GM21529 (cell line): ENCODE results near the gene SORBS1.

ENCODE experiments used
- ATAC-seq: cut with Tn5 transposase; IDR thresholded peaks from one replicate; pipeline ENCODE4 v1.9.1; 2021; ENCODE audit not compliant: unreplicated experiment

Gene SORBS1

DNA sequence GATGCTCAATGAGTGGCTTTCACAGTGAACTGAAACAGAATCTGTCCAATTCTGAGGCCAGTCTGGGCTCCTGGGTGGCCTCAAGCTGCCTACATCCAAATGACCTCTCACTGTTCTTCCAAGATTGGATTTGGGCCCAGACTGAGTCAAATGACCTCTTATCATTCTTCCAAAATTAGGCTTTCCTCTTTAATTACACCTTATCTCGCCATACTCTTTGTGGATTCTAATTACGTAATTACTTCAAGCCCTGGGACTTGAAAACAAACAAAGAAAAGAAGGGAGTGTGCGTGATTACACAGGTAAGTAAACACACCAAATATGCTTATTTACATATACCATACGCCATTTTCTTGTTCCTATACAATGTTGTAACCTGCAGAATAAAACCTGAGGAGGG is 18.8 kb downstream of the SORBS1 start:
- ATAC-seq: no peak

GRCh38 chr10:95540514-95541052 is 20.6 kb downstream of the SORBS1 start:
- ATAC-seq: no peak

- no peak for ATAC-seq
Observed at GRCh38 chr10:95539560-95540284, 21.4 kb downstream of the SORBS1 start.

DNA sequence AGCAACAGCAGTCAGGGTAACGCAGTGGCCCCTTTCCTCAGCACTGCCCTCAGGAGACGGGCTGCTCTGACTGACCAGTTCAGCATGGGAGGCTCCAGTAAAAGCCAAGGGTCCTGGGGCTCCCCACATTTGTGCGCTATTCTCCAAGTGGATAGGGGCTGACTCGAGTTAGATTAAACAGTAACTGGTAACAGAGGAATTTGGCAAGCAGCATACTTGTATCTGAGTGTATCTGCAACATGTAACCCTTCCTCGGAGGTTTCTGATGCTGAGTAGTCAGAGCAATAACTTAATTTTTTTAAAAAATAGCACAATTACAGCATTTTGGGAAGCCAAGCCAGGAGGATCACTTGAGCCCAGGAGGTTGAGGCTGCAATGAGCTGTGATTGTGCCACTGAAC is 22.8 kb downstream of the SORBS1 start:
- no peak for ATAC-seq

DNA sequence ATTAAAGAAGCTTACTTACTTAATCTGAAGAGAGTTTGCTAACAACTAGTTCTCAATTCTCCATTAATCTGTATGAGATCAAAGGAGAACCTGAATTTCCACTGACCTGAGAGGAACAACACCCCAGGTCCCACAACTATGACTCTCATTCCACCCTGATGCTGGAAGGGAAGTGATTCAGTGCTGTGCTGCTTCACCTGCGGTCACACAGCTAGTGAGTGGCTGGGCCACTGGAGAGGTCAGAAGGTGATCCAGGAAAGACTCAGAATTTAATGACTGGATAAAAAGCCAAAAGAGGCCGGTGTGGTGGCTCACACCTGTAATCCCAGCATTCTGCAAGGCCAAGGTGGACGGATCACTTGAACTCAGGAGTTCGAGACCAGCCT is 23.6 kb downstream of the SORBS1 start:
- ATAC-seq: no peak

- ATAC-seq: no peak
Observed at GRCh38 chr10:95536894-95537541, 24.2 kb downstream of the SORBS1 start.

DNA sequence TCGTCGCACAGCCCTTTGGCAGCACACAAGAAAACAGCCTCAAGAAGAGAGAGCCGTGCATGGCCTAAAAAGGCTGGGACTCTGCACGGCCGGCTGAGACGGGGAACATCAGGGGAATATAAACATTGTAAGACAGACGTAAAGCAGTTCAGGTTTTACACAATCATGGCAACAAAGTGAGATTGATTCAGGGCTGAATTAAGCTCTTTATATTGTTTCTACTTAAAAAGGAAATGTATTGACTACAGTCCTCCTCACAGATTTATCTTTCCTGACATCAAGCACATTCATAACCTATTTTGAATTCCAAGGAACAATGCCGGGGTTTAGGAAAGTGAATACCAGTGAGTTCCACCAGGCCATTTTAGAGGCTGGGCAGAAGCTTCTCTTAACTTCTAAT is 25.2 kb downstream of the SORBS1 start:
- no peak for ATAC-seq

DNA sequence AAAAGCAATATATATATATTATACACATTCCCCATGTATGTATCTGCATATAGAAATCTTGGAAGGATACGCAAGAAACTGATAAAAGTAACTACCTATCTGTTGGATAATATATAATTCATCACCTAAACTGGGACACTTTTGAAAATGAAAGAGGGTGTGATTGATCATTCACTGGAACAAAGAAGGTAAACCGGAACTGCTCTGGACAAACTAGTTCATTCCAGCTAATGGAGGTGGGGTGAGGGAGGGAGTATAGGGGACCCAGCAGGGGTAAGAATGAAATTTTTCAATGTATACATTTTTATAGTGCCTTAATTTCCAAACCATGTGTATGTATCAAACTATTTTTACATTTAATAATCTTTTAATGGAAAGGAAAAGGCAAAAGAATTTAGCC is 25.6 kb downstream of the SORBS1 start:
- ATAC-seq: no peak

- no peak for ATAC-seq
Observed at GRCh38 chr10:95533590-95533989, 27.6 kb downstream of the SORBS1 start.

GRCh38 chr10:95532536-95532935 is 28.6 kb downstream of the SORBS1 start:
- ATAC-seq: no peak

- ATAC-seq: no peak
Observed at GRCh38 chr10:95531994-95532399, 29.2 kb downstream of the SORBS1 start.

- no peak for ATAC-seq
Observed at GRCh38 chr10:95531058-95531809, 29.9 kb downstream of the SORBS1 start.

GRCh38 chr10:95530561-95530960 is 30.6 kb downstream of the SORBS1 start:
- no peak for ATAC-seq

GRCh38 chr10:95530029-95530428 is 31.1 kb downstream of the SORBS1 start:
- ATAC-seq: no peak

- no peak for ATAC-seq
Observed at GRCh38 chr10:95526044-95526443, 35.1 kb downstream of the SORBS1 start.

- ATAC-seq: no peak
Observed at GRCh38 chr10:95525033-95525418, 36.1 kb downstream of the SORBS1 start.

- no peak for ATAC-seq
Observed at GRCh38 chr10:95524358-95525032, 36.7 kb downstream of the SORBS1 start.

- ATAC-seq: no peak
Observed at GRCh38 chr10:95522117-95522516, 39.1 kb downstream of the SORBS1 start.

DNA sequence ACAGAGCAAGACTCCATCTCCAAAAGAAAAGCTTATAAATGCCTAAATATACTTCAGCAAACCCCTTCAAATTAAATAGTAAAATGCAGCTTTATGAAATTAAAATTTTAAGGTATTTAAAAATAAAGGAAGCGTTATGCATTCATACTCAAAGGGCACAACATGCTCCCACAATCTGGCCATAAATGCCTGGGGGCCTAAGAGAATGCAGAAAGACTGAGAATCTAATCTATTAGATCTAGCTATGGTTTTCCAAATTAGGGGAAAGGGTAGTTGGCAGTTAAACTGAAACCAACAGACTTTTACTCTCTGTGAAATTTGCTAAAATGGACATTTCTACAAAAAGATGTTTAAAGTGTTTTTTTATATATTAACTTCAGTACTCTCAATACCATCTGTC is 40.6 kb downstream of the SORBS1 start:
- ATAC-seq: no peak

DNA sequence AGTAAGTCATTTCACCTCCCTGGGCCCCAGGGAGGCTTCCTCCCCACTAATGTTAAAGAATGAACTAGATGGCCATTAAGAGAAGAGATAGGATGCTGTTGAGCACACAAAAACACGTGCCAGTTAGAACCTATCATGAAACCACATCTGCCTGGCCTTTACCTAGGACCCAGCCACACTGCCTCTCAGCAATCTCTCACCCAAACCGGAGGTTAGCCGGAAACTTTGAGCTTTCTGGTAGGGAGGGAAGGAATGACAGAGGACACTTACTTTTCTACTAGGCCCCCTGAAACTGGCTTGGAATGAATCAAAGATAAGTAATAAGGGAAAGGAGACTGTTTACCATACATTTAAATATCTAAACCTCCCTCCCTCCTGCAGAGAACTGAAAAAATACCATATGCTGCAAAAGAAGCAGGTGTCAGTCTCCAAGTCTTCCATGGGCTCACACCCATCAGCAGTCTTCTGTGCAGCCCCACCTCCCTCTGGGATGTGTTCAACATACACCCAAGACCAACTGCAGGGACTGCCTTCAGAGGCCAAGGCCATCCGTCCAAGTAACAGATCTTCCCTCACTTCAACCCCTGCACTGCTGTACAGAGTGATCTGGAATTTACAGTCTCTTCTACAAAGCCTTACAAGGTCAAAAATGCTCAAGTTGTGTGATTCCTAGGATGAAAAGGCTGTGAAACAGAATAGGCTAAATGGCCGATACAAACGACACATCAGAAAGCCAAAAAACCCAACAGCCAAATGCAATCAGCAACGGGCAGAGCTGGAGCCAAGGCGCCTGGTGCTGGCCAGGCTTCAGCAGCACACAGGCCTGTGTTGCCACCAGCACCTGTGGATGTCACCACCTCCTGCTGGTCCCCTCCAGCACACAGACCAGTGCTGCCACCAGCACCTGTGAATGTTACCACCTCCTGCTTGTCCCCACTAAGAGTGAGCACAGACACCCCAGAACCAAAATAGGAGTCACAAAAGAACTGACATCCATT is 42.4 kb downstream of the SORBS1 start:
- ATAC-seq: no peak
